H54 (cell line): ENCODE results near the gene SECISBP2.
"Not testable (repeated sequence)": the region's sequence is repeated elsewhere in the genome, so short reads cannot be mapped to it uniquely, and the experiment has no call there.

Experiments
- DNase-seq: peaks from one replicate; pipeline ENCODE4 v3.0.0; 2011; ENCODE audit warnings: low spot score, mixed read lengths; ENCODE audit not compliant: insufficient read length
- FAIRE-seq: peaks from 3 replicates; lab custom pipeline; 2011; peaks lifted over from hg19 to GRCh38; lab: Jason Lieb, UNC
- POLR2A ChIP-seq: IDR thresholded peaks from 2 replicates; pipeline ENCODE4 v1.6.1; 2011; ENCODE audit warnings: low read depth, mild to moderate bottlenecking, low read length

Gene SECISBP2

GRCh38 chr9:89319015-89319905 lies 960 bp downstream of the SECISBP2 start:
- no peak for DNase-seq

DNA sequence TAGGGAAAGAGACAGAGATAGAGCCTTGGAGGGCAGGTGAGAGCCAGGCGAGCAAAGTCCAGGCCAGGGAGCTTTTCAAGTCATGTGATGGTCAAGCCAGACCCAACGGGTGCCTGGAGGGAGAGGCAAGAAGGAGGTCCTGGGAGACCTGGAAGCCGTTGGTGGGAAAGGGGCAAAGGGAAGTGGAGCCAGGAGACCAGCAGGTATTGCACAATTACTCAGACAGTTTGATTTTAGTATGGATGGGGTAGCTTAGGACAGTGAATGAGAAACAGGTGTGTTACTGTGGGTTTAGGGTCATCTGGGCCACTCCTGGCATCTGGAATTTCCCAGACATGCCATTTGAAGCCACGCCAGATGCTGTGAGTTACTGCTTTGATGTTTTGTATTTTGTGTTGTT lies 5.1 kb downstream of the SECISBP2 start:
- TF ChIP-seq POLR2A, result no peak
- FAIRE-seq (no peak), DNase-seq (no peak)

More at GRCh38 chr9:89319015-89319905, 960 bp downstream of the SECISBP2 start:
- no peak for TF ChIP-seq POLR2A
- FAIRE-seq, result no peak

DNA sequence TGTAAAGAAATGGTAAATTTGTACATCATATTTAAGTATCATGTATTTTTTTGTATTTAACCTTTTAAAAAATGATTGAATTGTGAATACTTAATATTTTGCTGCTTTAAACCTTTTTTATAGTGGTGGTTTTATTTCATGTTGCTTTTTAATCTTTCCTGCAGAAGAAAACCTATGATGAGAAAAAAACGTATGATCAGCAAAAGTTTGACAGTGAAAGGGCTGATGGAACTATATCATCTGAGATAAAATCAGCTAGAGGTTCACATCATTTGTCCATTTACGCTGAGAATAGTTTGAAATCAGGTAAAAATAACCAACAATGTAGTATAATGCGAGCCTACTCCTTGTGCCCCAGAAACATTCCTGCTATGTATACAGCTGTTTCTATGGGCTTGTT lies 7.4 kb downstream of the SECISBP2 start:
- no peak for TF ChIP-seq POLR2A
- FAIRE-seq, result no peak
- DNase-seq, result no peak

DNA sequence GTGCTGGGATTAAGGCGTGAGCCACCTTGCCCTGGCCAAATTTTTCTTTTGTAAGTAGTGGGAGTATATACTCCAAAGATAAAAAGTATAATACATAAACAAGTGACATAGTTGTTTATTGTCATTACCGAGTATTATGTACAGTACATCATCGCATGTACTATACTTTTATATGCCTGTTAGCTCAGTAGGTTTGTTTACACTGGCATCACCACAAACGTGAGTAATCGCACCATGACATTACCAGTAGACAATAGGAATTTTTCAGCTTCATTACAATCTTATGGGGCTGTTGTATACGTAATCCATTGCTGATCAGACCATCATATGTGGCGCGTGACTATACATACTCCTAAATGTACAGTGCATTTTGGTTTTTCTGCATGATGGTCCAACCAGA lies 9.8 kb downstream of the SECISBP2 start:
- TF ChIP-seq POLR2A, result no peak
- DNase-seq, result no peak
- no peak for FAIRE-seq

DNA sequence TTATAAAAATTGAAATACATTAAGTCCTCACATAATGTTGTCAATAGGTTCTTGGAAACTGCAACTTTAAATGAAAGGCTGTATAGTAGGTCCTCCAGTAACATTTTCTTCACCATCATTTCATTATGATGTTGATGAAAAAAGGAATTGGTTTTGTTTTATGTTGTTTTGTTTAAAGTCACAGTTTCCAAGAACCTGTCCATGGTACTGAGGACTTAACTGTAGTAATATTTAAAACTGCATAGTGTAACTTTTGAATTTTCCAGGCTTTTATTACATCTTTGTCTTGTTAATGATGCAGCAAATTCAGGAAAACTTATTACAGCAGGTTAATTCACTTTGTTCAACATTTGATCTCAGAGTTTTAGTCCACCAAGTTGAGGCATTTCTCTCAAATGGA lies 11.6 kb downstream of the SECISBP2 start:
- no peak for TF ChIP-seq POLR2A
- DNase-seq (no peak), FAIRE-seq (no peak)

DNA sequence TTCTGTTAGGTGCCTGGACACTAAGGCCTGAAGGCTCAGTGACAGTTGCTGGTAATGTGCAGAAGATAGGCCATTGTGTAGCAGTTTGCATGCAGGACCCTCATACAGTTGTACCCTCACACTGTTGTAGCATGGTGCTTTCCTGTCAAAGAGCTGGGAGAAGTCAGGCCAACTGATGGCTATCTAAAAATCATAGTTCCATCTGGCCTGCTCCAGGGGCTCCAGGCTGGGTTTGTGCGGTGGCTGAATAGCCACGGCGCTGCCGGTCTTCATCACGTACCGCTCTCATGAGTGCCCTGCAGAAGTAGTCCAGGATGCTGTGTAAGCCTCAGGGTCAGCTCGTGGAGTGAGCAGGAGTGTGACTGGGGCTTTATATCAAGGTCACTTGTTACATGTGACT lies 12.2 kb downstream of the SECISBP2 start:
- no peak for TF ChIP-seq POLR2A
- DNase-seq (no peak), FAIRE-seq (no peak)

DNA sequence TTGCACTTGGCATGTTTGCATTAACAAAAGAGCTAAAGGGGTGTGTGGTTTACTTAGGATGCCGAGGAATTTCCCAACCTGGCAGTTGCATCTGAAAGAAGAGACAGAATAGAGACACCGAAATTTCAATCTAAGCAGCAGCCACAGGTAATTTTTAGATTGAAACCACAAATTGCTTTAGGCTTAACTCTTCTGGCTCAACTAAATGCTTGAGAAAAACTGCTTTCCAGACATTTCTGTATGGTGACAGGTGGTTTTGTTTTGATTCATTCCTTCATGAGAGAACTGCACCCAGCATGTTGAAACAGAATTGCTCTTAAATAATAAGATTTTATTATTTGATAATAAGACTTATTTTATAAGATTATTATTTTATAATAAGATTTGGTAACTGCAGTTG lies 21.5 kb downstream of the SECISBP2 start:
- TF ChIP-seq POLR2A, result no peak
- no peak for DNase-seq
- no peak for FAIRE-seq

- no peak for TF ChIP-seq POLR2A
- FAIRE-seq (no peak), DNase-seq (no peak)
These were observed 22.0 kb downstream of the SECISBP2 start for GRCh38 chr9:89340332-89340731.

DNA sequence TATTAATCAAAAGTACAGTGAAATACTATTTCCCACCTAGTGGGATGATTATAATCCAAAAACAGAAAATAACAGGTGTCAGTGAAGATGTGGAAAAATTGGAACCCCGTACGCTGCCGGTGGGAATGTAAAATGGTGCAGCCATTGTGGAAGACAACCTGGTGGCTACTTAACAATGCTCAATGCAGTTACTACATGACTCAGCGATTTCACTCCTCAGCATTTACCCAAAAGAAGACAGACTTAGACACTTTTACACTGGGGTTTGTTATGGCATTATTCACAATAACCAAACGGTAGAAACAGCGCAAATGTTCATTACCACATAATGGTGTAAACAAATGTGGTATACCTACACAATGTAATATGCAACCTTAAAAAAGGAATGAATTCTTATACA lies 23.9 kb downstream of the SECISBP2 start:
- no peak for TF ChIP-seq POLR2A
- FAIRE-seq (peak; percentile 86), DNase-seq (no peak)

DNA sequence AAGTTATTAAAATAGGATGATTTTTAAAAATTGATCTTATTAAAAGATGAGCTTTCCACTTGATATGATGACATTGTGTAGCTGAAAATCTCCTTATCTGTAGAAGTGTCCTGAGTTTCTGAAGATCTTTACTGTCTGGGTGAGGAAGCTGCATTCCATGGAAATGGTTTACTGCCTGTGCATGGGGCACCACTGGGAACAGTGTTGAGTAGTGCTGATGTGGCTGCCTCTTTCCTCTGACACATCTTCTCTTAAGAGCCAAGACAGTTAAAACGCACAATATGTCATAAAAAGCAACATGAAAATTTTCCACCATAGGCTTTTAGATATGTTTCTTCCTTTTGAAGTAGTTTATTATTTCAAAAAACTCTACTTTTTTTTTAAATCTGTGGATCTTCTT lies 24.6 kb downstream of the SECISBP2 start:
- DNase-seq, result no peak
- no peak for TF ChIP-seq POLR2A
- FAIRE-seq, result no peak

DNA sequence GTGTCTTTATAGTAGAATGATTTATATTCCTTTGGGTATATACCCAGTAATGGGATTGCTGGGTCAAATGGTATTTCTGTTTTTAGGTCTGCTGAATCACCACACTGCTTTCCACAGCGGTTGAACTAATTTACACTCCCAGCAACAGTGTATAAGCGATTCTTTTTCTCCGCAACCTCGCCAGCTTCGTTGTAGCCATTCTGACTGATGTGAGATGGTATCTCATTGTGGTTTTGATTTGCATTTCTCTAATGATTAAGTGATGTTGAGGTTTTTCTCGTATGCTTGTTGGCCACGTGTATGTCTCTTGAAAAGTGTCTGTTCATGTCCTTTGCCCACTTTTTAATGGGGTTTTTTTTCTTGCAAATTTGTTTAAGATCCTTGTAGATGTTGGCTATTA lies 25.5 kb downstream of the SECISBP2 start:
- not testable (repeated sequence) for DNase-seq, FAIRE-seq

DNA sequence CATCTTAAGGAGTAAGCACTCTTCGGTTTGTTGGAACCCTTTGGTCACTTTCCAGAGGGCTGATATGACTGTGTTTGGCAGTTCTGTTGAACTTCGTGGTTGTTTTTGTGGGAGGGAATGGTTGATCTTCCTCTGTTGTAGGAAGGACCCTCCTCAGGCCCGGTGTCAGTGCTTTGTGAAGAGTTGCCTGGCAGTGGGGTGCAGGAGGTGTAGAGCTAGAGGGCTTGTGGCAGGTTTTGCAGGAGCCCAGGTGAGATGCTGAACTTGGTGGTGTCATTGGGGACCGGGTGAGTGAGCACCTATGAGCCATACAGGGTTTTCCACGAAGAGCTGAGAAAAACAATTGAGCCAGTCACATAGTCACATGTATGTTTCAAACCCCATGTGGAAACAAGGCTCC lies 27.2 kb downstream of the SECISBP2 start:
- FAIRE-seq, result no peak
- DNase-seq, result no peak

DNA sequence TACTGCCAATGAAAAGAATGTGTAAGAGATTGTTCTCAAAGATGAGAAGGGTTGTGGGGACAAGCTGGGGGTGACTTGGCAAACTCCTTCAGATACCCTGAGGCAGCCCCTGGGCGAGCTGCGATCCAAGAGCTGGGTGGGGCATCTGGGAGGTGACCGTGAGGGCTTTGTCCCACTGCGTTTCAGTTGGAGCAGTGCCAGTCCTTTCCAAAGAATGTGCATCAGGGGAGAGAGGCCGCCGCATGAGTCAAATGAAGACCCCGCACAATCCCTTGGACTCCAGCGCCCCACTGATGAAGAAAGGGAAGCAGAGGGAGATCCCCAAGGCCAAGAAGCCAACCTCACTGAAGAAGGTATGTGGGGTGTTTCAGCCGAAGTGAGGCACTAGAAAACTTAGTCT lies 28.4 kb downstream of the SECISBP2 start:
- TF ChIP-seq POLR2A, result no peak
- FAIRE-seq (no peak), DNase-seq (no peak)

More for the DNA sequence above, 27.2 kb downstream of the SECISBP2 start:
- no peak for TF ChIP-seq POLR2A

GRCh38 chr9:89347651-89348050 lies 29.4 kb downstream of the SECISBP2 start:
- TF ChIP-seq POLR2A, result no peak
- DNase-seq (no peak), FAIRE-seq (no peak)

DNA sequence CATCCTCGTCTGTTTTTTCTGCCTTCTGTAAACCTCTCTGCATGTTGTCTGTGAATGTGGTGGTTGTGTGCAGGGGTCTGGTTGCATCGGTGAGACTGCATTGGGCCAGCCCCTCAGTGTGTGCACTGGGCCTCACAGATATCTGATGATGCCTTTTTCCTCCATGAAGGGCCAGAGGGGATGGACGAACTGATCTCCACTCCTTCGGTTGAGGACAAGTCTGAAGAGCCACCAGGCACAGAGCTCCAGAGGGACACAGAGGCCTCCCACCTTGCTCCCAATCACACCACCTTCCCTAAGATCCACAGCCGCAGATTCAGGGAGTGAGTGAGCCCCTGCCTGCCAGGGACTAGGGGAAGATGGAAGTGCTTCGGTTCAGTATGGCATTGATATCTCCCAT lies 31.3 kb downstream of the SECISBP2 start:
- FAIRE-seq, result no peak
- no peak for TF ChIP-seq POLR2A
- no peak for DNase-seq
